Measurements from ENCODE around the gene SOWAHB.

DNA sequence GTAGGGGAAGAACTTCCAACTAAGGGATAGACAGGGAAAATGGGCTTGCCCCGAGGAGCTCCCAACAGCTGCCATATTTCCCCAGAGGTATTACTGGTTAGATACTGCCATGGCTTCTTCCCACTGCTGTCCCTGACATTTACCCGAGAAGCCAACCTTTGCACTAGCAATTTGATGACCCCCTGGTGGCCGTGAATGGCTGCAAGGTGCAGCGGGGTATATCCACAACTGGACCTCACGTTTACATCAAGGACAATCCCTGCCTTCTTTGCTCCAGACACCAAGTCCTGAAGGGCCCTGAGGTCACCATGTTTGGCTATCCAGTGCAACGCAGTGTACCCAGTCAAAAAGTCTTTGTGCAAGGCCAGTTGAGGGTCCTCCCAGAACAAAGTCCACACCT lies 2.3 kb downstream of the SOWAHB start:
- TF ChIP-seq, protein P1, sequence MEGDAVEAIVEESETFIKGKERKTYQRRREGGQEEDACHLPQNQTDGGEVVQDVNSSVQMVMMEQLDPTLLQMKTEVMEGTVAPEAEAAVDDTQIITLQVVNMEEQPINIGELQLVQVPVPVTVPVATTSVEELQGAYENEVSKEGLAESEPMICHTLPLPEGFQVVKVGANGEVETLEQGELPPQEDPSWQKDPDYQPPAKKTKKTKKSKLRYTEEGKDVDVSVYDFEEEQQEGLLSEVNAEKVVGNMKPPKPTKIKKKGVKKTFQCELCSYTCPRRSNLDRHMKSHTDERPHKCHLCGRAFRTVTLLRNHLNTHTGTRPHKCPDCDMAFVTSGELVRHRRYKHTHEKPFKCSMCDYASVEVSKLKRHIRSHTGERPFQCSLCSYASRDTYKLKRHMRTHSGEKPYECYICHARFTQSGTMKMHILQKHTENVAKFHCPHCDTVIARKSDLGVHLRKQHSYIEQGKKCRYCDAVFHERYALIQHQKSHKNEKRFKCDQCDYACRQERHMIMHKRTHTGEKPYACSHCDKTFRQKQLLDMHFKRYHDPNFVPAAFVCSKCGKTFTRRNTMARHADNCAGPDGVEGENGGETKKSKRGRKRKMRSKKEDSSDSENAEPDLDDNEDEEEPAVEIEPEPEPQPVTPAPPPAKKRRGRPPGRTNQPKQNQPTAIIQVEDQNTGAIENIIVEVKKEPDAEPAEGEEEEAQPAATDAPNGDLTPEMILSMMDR (conservative IDR thresholded peaks at IDR 0.05 in 1 of 2, IDR thresholded peaks at IDR 0.05 in 1 of 2; ENCODE audit: low read depth in 1 of 2, low read length in 2 of 2), result no peak
- TF ChIP-seq EZH2 (IDR thresholded peaks at IDR 0.05; ENCODE audit: low read length, missing control alignments), result no peak
